NCI-H526 (cell line): ENCODE data around the gene GSDME.

Experiments
- DNase-seq, 2 experiments: peaks; one replicate each; lab custom pipeline; 2025; lab: John Stamatoyannopoulos, UW

GSDME gene

GRCh38 chr7:24769851-24770250 lies 12.6 kb upstream of the GSDME start:
- DNase-seq = no peak

GRCh38 chr7:24769014-24769830 lies 12.0 kb upstream of the GSDME start:
- DNase-seq = no peak

GRCh38 chr7:24767878-24768569 lies 10.8 kb upstream of the GSDME start:
- DNase-seq = no peak

GRCh38 chr7:24764972-24765744 lies 7.9 kb upstream of the GSDME start:
- DNase-seq = no peak

- DNase-seq = no peak
These were observed 6.7 kb upstream of the GSDME start for GRCh38 chr7:24764011-24764410.

GRCh38 chr7:24763303-24763901 lies 6.1 kb upstream of the GSDME start:
- no peak for DNase-seq

- no peak for DNase-seq
These were observed 5.5 kb upstream of the GSDME start for GRCh38 chr7:24762771-24763170.

GRCh38 chr7:24760968-24761367 lies 3.7 kb upstream of the GSDME start:
- DNase-seq = no peak

GRCh38 chr7:24756545-24757352 lies 515 bp downstream of the GSDME start:
- DNase-seq = peak in 1 of 2 experiments; percentile 64

- no peak for DNase-seq
These were observed 1.5 kb downstream of the GSDME start for GRCh38 chr7:24755541-24756407.

GRCh38 chr7:24754906-24755506 lies 2.3 kb downstream of the GSDME start:
- no peak for DNase-seq

GRCh38 chr7:24752073-24752800 lies 5.0 kb downstream of the GSDME start:
- no peak for DNase-seq

GRCh38 chr7:24751484-24751883 lies 5.8 kb downstream of the GSDME start:
- no peak for DNase-seq

GRCh38 chr7:24750441-24751055 lies 6.7 kb downstream of the GSDME start:
- DNase-seq = no peak

- no peak for DNase-seq
These were observed 8.7 kb downstream of the GSDME start for GRCh38 chr7:24748521-24748920.

- no peak for DNase-seq
These were observed 11.9 kb downstream of the GSDME start for GRCh38 chr7:24745355-24745754.

GRCh38 chr7:24743471-24743870 lies 13.8 kb downstream of the GSDME start:
- no peak for DNase-seq

GRCh38 chr7:24742506-24743162 lies 14.6 kb downstream of the GSDME start:
- DNase-seq = no peak
